Colonic mucosa (tissue), 4 donors: Measurements from ENCODE around the gene ITSN1. TPM values are rescaled to one million over a fixed set of nuclear protein-coding genes. Genes with fewer than 3 reads are reported as not detected.
"Not testable (repeated sequence)": the region's sequence is repeated elsewhere in the genome, so short reads cannot be mapped to it uniquely, and the experiment has no call there.

ENCODE experiments used
- DNase-seq: peaks from one replicate; pipeline ENCODE4 v3.0.0-alpha.2; 2020
- H3K27ac ChIP-seq: fragments of 200-600 bp; one replicate; pipeline ENCODE4 v1.8.0; 2021
- H3K27me3 ChIP-seq: fragments of 200-600 bp; one replicate; pipeline ENCODE4 v1.8.0; 2021
- H3K36me3 ChIP-seq: fragments of 200-600 bp; one replicate; pipeline ENCODE4 v1.8.0; 2021
- H3K4me1 ChIP-seq: fragments of 200-600 bp; one replicate; pipeline ENCODE4 v1.8.0; 2021; ENCODE audit warnings: mild to moderate bottlenecking
- H3K4me3 ChIP-seq: fragments of 200-600 bp; one replicate; pipeline ENCODE4 v1.8.0; 2021
- H3K9ac ChIP-seq, 2 donors: one replicate each; pipeline ENCODE4 v1.7.0; 2013; ENCODE audit warnings: control low read depth in 2 of 2, low read depth in 2 of 2, low read length in 2 of 2
- H3K9me3 ChIP-seq: fragments of 200-600 bp; one replicate; pipeline ENCODE4 v1.8.0; 2021
- intact Hi-C: fragments of 100-400 bp; cut with DNase I; formaldehyde crosslinking; loops from one replicate; pipeline ENCODE4 v1.14.1; 2022
- total RNA-seq, 2 donors: library from RNA; stranded (reverse); fragmentation: NEBNext Ultra II Directional in 1 of 2; extraction: Animal tissue kit (Norgen Biotek cat#: 25700) in 1 of 2; gene quantifications; one replicate each; pipeline ENCODE4 v1.2.1, GENCODE V29; 2021
- TF ChIP-seq, protein P1 (sequence below): fragments of 200-600 bp; IDR thresholded peaks from one replicate; pipeline ENCODE4 v1.8.0; 2022; ENCODE audit warnings: antibody characterized with exemption, mild to moderate bottlenecking
- donor health status: healthy.
- donor health status: DM: no; HTN: no; CAD: no.
- donor health status: DM: no; HTN: no; CAD: no.

ITSN1 gene
- total RNA-seq, 2 donors from 2014 or later, result 22.4 to 28.3 TPM

GRCh38 chr21:33924079-33924765 is 281.9 kb downstream of the ITSN1 start:
- no peak overlapping the region for H3K9ac ChIP-seq
- no peaks in the 10 kb centered on the region for H3K27me3 ChIP-seq
- intact Hi-C loops, result loop anchor here (5.0 kb wide), 2 partner anchors 278 to 318 kb away; no protein-coding TSS in a partner anchor
- H3K27ac ChIP-seq, result no peak overlapping the region
- no peaks in the 10 kb centered on the region for H3K9me3 ChIP-seq
- no peaks in the 10 kb centered on the region for H3K4me1 ChIP-seq
- H3K36me3 ChIP-seq, result no peaks in the 10 kb centered on the region
- TF ChIP-seq, protein P1, sequence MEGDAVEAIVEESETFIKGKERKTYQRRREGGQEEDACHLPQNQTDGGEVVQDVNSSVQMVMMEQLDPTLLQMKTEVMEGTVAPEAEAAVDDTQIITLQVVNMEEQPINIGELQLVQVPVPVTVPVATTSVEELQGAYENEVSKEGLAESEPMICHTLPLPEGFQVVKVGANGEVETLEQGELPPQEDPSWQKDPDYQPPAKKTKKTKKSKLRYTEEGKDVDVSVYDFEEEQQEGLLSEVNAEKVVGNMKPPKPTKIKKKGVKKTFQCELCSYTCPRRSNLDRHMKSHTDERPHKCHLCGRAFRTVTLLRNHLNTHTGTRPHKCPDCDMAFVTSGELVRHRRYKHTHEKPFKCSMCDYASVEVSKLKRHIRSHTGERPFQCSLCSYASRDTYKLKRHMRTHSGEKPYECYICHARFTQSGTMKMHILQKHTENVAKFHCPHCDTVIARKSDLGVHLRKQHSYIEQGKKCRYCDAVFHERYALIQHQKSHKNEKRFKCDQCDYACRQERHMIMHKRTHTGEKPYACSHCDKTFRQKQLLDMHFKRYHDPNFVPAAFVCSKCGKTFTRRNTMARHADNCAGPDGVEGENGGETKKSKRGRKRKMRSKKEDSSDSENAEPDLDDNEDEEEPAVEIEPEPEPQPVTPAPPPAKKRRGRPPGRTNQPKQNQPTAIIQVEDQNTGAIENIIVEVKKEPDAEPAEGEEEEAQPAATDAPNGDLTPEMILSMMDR, result peak; percentile 94
- DNase-seq, result peak; percentile 95
- H3K4me3 ChIP-seq, result no peak overlapping the region

DNA sequence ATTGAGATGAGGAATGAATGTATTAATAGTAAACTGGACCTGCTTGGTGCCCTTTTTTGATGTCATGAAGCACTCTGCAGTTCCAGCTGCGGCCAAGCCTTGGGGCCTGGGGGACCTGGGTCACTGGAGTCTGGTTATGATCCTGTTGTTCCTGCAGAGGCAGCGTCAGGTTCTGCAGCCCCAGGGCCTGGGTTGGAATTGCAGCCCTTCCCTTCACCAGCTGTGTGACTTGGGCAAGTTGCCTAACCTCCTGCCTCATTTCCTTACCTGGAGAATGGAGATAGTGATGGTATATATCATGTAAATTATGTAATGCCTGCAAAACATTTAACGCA is 282.4 kb downstream of the ITSN1 start:
- no peaks in the 10 kb centered on the region for H3K4me1 ChIP-seq
- DNase-seq, result peak; percentile 43
- H3K27me3 ChIP-seq, result no peaks in the 10 kb centered on the region
- H3K9me3 ChIP-seq, result no peaks in the 10 kb centered on the region
- no peak overlapping the region for H3K9ac ChIP-seq
- intact Hi-C loops, result loop anchor here (5.0 kb wide), 2 partner anchors 278 to 318 kb away; no protein-coding TSS in a partner anchor
- no peak overlapping the region for H3K27ac ChIP-seq
- TF ChIP-seq, protein P1, result no peak
- no peaks in the 10 kb centered on the region for H3K36me3 ChIP-seq
- no peak overlapping the region for H3K4me3 ChIP-seq

DNA sequence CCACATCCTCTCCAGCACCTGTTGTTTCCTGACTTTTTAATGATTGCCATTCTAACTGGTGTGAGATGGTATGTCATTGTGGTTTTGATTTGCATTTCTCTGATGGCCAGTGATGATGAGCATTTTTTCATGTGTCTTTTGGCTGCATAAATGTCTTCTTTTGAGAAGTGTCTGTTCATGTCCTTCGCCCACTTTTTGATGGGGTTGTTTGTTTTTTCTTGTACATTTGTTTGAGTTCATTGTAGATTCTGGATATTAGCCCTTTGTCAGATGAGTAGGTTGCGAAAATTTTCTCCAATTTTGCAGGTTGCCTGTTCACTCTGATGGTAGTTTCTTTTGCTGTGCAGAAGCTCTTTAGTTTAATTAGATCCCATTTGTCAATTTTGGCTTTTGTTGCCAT is 283.9 kb downstream of the ITSN1 start:
- intact Hi-C loops, H3K4me3 ChIP-seq, H3K9ac ChIP-seq, H3K4me1 ChIP-seq, H3K36me3 ChIP-seq, H3K27me3 ChIP-seq, DNase-seq, H3K27ac ChIP-seq, H3K9me3 ChIP-seq: not testable (repeated sequence)

DNA sequence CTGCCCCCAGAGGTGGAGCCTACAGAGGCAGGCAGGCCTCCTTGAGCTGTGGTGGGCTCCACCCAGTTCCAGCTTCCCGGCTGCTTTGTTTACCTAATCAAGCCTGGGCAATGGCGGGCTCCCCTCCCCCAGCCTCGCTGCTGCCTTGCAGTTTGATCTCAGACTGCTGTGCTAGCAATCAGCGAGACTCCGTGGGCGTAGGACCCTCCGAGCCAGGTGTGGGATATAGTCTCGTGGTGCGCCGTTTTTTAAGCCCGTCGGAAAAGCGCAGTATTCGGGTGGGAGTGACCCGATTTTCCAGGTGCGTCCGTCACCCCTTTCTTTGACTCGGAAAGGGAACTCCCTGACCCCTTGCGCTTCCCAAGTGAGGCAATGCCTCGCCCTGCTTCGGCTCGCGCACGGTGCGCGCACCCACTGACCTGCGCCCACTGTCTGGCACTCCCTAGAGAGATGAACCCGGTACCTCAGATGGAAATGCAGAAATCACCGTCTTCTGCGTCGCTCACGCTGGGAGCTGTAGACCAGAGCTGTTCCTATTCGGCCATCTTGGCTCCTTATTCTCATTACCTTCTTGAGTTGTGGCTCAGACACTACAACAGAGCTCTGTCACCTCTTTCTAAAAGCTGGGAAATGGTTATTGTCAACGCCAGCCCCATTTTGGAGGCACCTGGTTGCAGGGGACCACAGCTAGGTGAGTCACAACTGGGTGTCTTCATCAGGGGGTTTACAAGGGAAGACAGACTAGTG is 288.9 kb downstream of the ITSN1 start:
- H3K9me3 ChIP-seq, DNase-seq, H3K36me3 ChIP-seq, intact Hi-C loops, H3K4me1 ChIP-seq, H3K27me3 ChIP-seq: not testable (repeated sequence)
- Histone ChIP-seq H3K9ac (peak overlapping the region in 1 of 2 donors; percentile 26), H3K27ac (peak overlapping the region; percentile 53), H3K4me3 (peak overlapping the region; percentile 22)

- intact Hi-C loops, result no loop called here
- no peak for DNase-seq
These were observed 289.6 kb downstream of the ITSN1 start for GRCh38 chr21:33931799-33932390.

GRCh38 chr21:33932731-33933130 is 290.4 kb downstream of the ITSN1 start:
- peak overlapping the region in 1 of 2 donors; percentile 67 for H3K9ac ChIP-seq
- H3K36me3 ChIP-seq, result no peaks in the 10 kb centered on the region
- H3K27me3 ChIP-seq, result no peaks in the 10 kb centered on the region
- no peak for DNase-seq
- TF ChIP-seq, protein P1, result no peak
- H3K9me3 ChIP-seq, result no peaks in the 10 kb centered on the region
- no peak overlapping the region for H3K4me3 ChIP-seq
- H3K4me1 ChIP-seq, result no peaks in the 10 kb centered on the region
- intact Hi-C loops, result no loop called here
- H3K27ac ChIP-seq, result peak overlapping the region; percentile 53

More at GRCh38 chr21:33931799-33932390, 289.6 kb downstream of the ITSN1 start:
- Histone ChIP-seq H3K27ac (peak overlapping the region; percentile 53), H3K9ac (peak overlapping the region; percentile 26 to 67), H3K4me3 (peak overlapping the region; percentile 22), H3K4me1 (no peaks in the 10 kb centered on the region), H3K36me3 (no peaks in the 10 kb centered on the region), H3K9me3 (no peaks in the 10 kb centered on the region), H3K27me3 (no peaks in the 10 kb centered on the region)
- TF ChIP-seq, protein P1, result no peak
